ENCODE data around the gene PADI3.

DNA sequence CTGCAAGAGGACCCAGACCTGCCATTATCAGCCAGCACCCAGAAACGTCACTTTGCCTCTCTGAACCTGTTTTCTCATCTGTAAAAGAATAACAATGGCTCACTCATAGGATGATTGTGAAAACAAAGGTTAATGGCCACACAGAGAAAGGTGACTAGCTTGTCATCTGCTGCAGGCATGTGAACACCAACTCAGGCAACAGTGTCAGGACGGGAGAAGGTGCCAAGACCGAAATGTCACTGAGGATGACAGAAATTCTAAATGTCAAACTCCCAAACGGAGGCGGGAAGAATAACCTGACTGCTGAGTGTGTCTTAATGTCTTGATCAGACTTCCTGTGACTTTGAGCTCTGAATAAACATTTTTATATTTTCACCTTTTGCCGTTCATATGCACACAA, 69.4 kb downstream of the PADI3 start:
- no peak for TF ChIP-seq POLR2AphosphoS5 (IDR thresholded peaks at IDR 0.05; ENCODE audit: low read depth, low read length)
- TF ChIP-seq, protein P1, sequence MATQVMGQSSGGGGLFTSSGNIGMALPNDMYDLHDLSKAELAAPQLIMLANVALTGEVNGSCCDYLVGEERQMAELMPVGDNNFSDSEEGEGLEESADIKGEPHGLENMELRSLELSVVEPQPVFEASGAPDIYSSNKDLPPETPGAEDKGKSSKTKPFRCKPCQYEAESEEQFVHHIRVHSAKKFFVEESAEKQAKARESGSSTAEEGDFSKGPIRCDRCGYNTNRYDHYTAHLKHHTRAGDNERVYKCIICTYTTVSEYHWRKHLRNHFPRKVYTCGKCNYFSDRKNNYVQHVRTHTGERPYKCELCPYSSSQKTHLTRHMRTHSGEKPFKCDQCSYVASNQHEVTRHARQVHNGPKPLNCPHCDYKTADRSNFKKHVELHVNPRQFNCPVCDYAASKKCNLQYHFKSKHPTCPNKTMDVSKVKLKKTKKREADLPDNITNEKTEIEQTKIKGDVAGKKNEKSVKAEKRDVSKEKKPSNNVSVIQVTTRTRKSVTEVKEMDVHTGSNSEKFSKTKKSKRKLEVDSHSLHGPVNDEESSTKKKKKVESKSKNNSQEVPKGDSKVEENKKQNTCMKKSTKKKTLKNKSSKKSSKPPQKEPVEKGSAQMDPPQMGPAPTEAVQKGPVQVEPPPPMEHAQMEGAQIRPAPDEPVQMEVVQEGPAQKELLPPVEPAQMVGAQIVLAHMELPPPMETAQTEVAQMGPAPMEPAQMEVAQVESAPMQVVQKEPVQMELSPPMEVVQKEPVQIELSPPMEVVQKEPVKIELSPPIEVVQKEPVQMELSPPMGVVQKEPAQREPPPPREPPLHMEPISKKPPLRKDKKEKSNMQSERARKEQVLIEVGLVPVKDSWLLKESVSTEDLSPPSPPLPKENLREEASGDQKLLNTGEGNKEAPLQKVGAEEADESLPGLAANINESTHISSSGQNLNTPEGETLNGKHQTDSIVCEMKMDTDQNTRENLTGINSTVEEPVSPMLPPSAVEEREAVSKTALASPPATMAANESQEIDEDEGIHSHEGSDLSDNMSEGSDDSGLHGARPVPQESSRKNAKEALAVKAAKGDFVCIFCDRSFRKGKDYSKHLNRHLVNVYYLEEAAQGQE (IDR thresholded peaks at IDR 0.05; ENCODE audit: insufficient read depth in 1 of 2, low read depth in 2 of 2, low read length in 2 of 2) = no peak

Data from PFSK-1 (cell line).